ENCODE measurements around the gene DACT3.
"Not testable (repeated sequence)": the region's sequence is repeated elsewhere in the genome, so short reads cannot be mapped to it uniquely, and the experiment has no call there.

DACT3 gene

GRCh38 chr19:46633130-46633529 is 27.9 kb downstream of the DACT3 start:
- DNase-seq: no peak

- no peak for DNase-seq
Observed at GRCh38 chr19:46631481-46631880, 29.5 kb downstream of the DACT3 start.

GRCh38 chr19:46630586-46631205 is 30.3 kb downstream of the DACT3 start:
- DNase-seq: no peak

GRCh38 chr19:46629546-46630025 is 31.4 kb downstream of the DACT3 start:
- DNase-seq: no peak

GRCh38 chr19:46628970-46629369 is 32.0 kb downstream of the DACT3 start:
- not testable (repeated sequence) for DNase-seq

GRCh38 chr19:46626446-46626845 is 34.5 kb downstream of the DACT3 start:
- DNase-seq: no peak

- DNase-seq: no peak
Observed at GRCh38 chr19:46625731-46626130, 35.3 kb downstream of the DACT3 start.

- DNase-seq: no peak
Observed at GRCh38 chr19:46624958-46625661, 35.9 kb downstream of the DACT3 start, which contains the start of gene PTGIR. Gene PTGIR, minus strand, starts transcription at chr19:46625089. Its CDS starts 864 bp downstream, at chr19:46624225.

GRCh38 chr19:46623915-46624502 is 37.0 kb downstream of the DACT3 start:
- no peak for DNase-seq

- DNase-seq: no peak
Observed at GRCh38 chr19:46622118-46622446, 38.9 kb downstream of the DACT3 start.

- DNase-seq: no peak
Observed at GRCh38 chr19:46621191-46622117, 39.5 kb downstream of the DACT3 start.

- no peak for DNase-seq
Observed at GRCh38 chr19:46620716-46621115, 40.3 kb downstream of the DACT3 start.

- DNase-seq: no peak
Observed at GRCh38 chr19:46620267-46620666, 40.7 kb downstream of the DACT3 start.

GRCh38 chr19:46618670-46619231 is 42.2 kb downstream of the DACT3 start:
- no peak for DNase-seq

- no peak for DNase-seq
Observed at GRCh38 chr19:46617601-46618000, 43.4 kb downstream of the DACT3 start.

- no peak for DNase-seq
Observed at GRCh38 chr19:46616631-46617322, 44.2 kb downstream of the DACT3 start.

GRCh38 chr19:46615966-46616365 is 45.0 kb downstream of the DACT3 start:
- DNase-seq: no peak

GRCh38 chr19:46614114-46614722 is 46.8 kb downstream of the DACT3 start:
- peak; percentile 34 for DNase-seq

- DNase-seq: no peak
Observed at GRCh38 chr19:46613525-46613924, 47.5 kb downstream of the DACT3 start.

- no peak for DNase-seq
Observed at GRCh38 chr19:46611776-46612175, 49.2 kb downstream of the DACT3 start.
